Activated CD4-positive, alpha-beta T cell treated with anti-CD3 and anti-CD28 coated beads, Interleukin-2, Interleukin-6, amounts not matched to agents 100 ng/mL and 50 ng/mL, durations not matched to agents 16 hours and 8 hours (primary cell): Measurements from ENCODE around the gene MYO18B.

ENCODE experiments used
- DNase-seq: peaks from one replicate; pipeline ENCODE4 v3.0.0-alpha.2; 2020

The MYO18B gene

GRCh38 chr22:26016916-26017315, 274.9 kb downstream of the MYO18B start:
- no peak for DNase-seq

GRCh38 chr22:26017932-26018331, 275.9 kb downstream of the MYO18B start:
- no peak for DNase-seq

GRCh38 chr22:26019596-26019995, 277.6 kb downstream of the MYO18B start:
- no peak for DNase-seq

- DNase-seq: no peak
Measured at GRCh38 chr22:26021516-26021915, 279.5 kb downstream of the MYO18B start.

GRCh38 chr22:26023104-26023775, 281.3 kb downstream of the MYO18B start:
- DNase-seq: no peak

GRCh38 chr22:26025626-26026025, 283.6 kb downstream of the MYO18B start:
- no peak for DNase-seq

- no peak for DNase-seq
Measured at GRCh38 chr22:26027341-26027740, 285.4 kb downstream of the MYO18B start.

GRCh38 chr22:26031641-26032040, 289.7 kb downstream of the MYO18B start:
- DNase-seq: no peak

- no peak for DNase-seq
Measured at GRCh38 chr22:26033071-26033470, 291.1 kb downstream of the MYO18B start.

- no peak for DNase-seq
Measured at GRCh38 chr22:26033586-26033985, 291.6 kb downstream of the MYO18B start.

- DNase-seq: no peak
Measured at GRCh38 chr22:26035523-26035922, 293.5 kb downstream of the MYO18B start.

GRCh38 chr22:26038365-26038764, 296.4 kb downstream of the MYO18B start:
- no peak for DNase-seq

- no peak for DNase-seq
Measured at GRCh38 chr22:26041931-26042330, 299.9 kb downstream of the MYO18B start.

- no peak for DNase-seq
Measured at GRCh38 chr22:26043031-26043430, 301.0 kb downstream of the MYO18B start.

- no peak for DNase-seq
Measured at GRCh38 chr22:26045051-26045450, 303.1 kb downstream of the MYO18B start.

- no peak for DNase-seq
Measured at GRCh38 chr22:26045860-26046259, 303.9 kb downstream of the MYO18B start.

- DNase-seq: no peak
Measured at GRCh38 chr22:26047516-26047915, 305.5 kb downstream of the MYO18B start.

GRCh38 chr22:26047920-26048319, 305.9 kb downstream of the MYO18B start:
- DNase-seq: no peak

- no peak for DNase-seq
Measured at GRCh38 chr22:26050079-26050478, 308.1 kb downstream of the MYO18B start.

- DNase-seq: no peak
Measured at GRCh38 chr22:26053737-26054316, 311.8 kb downstream of the MYO18B start.

GRCh38 chr22:26054841-26055605, 313.0 kb downstream of the MYO18B start:
- no peak for DNase-seq

- no peak for DNase-seq
Measured at GRCh38 chr22:26055693-26056092, 313.7 kb downstream of the MYO18B start.

- DNase-seq: no peak
Measured at GRCh38 chr22:26056455-26057200, 314.6 kb downstream of the MYO18B start.
